RWPE1 (cell line): ENCODE results near the gene ATP11A.

ENCODE experiments used
- CTCF ChIA-PET: fragments of 350-600 bp; sonication (Branson Sonifier 250); formaldehyde crosslinking; extraction: SDS; loops from one replicate; lab custom pipeline; 2021; lab: Yijun Ruan, JAX
- POLR2A ChIA-PET: fragments of 400-600 bp; formaldehyde crosslinking; extraction: SDS; loops from one replicate; lab custom pipeline; 2020; ENCODE audit warnings: antibody characterized with exemption; ENCODE audit not compliant: low non-redundant PET; lab: Yijun Ruan, JAX
- DNase-seq: peaks from one replicate; pipeline ENCODE4 v3.0.0; 2012; ENCODE audit warnings: low spot score
- H3K27ac ChIP-seq: fragments of 450-650 bp; 2 replicates; pipeline ENCODE4 v1.5.1; 2017
- CTCF ChIP-seq: fragments of 450-650 bp; conservative IDR thresholded peaks from 2 replicates; pipeline ENCODE4 v1.5.1; 2017; ENCODE audit warnings: low read depth, mild to moderate bottlenecking

Gene ATP11A

GRCh38 chr13:112685896-112686295 is 3.9 kb upstream of the ATP11A start:
- CTCF ChIA-PET, result interaction anchor here (1.0 kb wide), 1 partner anchor 45 kb away, joined by 7 read pairs; no protein-coding TSS in a partner anchor
- peak; percentile 14 for DNase-seq
- H3K27ac ChIP-seq, result no peak overlapping the region
- POLR2A ChIA-PET, result no interaction called here
- TF ChIP-seq CTCF, result no peak

GRCh38 chr13:112686364-112686763 is 3.5 kb upstream of the ATP11A start:
- no peak for DNase-seq
- no peak for TF ChIP-seq CTCF
- H3K27ac ChIP-seq, result no peak overlapping the region
- ChIA-PET CTCF (interaction anchor here (1.0 kb wide), 1 partner anchor 46 kb away, joined by 7 read pairs; no protein-coding TSS in a partner anchor), POLR2A (no interaction called here)

DNA sequence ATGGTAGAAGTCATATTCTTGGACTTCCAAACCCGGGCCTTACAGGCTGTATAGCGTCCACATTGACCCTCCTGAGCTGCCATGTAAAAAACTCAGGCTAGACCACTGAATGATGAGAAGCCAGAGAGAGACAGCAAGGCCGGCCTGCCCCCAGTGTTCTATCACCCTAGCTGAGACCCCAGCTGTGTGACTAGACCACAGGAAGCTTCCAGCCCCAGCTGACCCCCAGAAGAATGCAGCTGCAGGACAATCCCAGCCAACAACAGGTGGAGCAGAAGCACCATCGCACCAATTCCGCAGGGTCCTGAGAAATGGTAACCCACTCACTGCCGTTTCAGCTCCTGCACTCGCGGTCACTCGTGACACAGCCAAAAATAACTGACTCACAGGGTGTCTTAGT is 2.9 kb upstream of the ATP11A start:
- CTCF ChIA-PET, result no interaction called here
- no peak for TF ChIP-seq CTCF
- no peak overlapping the region for H3K27ac ChIP-seq
- DNase-seq, result no peak
- POLR2A ChIA-PET, result no interaction called here

GRCh38 chr13:112687836-112688559 is 1.8 kb upstream of the ATP11A start:
- TF ChIP-seq CTCF, result no peak
- POLR2A ChIA-PET, result no interaction called here
- DNase-seq, result no peak
- H3K27ac ChIP-seq, result peak overlapping the region; percentile 76; the same call in 1 of the 2 replicates
- CTCF ChIA-PET, result no interaction called here

- POLR2A ChIA-PET, result no interaction called here
- DNase-seq, result no peak
- TF ChIP-seq CTCF, result no peak
- CTCF ChIA-PET, result interaction anchor here (0.6 kb wide), 1 partner anchor 68 kb away, joined by 4 read pairs; no protein-coding TSS in a partner anchor
- peak overlapping the region; percentile 76 for H3K27ac ChIP-seq
These were observed 1.1 kb upstream of the ATP11A start for GRCh38 chr13:112688560-112689302.

- ChIA-PET POLR2A (no interaction called here), CTCF (interaction anchor here (0.6 kb wide), 1 partner anchor 1197 kb away, joined by 4 read pairs; no protein-coding TSS in a partner anchor)
- peak overlapping the region; percentile 76 for H3K27ac ChIP-seq
- peak; percentile 47 for DNase-seq
- no peak for TF ChIP-seq CTCF
These were observed 568 bp downstream of the ATP11A start for GRCh38 chr13:112690283-112690929.
